SK-N-SH (cell line): ENCODE data around the gene WEE1. TPM values are rescaled to one million over a fixed set of nuclear protein-coding genes. Genes with fewer than 3 reads are reported as not detected.

Experiments
- CTCF ChIA-PET: fragments of 300-600, 350-600 bp; formaldehyde crosslinking; extraction: SDS; loops from one replicate; lab custom pipeline; 2021; lab: Yijun Ruan, JAX
- POLR2A ChIA-PET: fragments of 350-600 bp; sonication (Branson Sonifier 250); formaldehyde crosslinking; extraction: SDS; loops from one replicate; lab custom pipeline; 2020; ENCODE audit warnings: antibody characterized with exemption, inconsistent platforms; lab: Yijun Ruan, JAX
- DNase-seq: peaks from one replicate; pipeline ENCODE4 v3.0.0; 2012
- H2AFZ ChIP-seq: fragments of 200-600 bp; sonication (generic); 2 replicates; pipeline ENCODE4 v1.8.1; 2016; ENCODE audit warnings: antibody characterized with exemption, mild to moderate bottlenecking, low read depth
- H3F3A ChIP-seq: fragments of 200-600 bp; sonication (generic); replicated peaks from 2 replicates; pipeline ENCODE3; 2016; ENCODE audit warnings: antibody characterized with exemption, mild to moderate bottlenecking; ENCODE audit not compliant: insufficient read depth
- H3K27ac ChIP-seq, 2 experiments: fragments of 200-500 bp in 1 of 2; fragments of 200-600 bp in 1 of 2; sonication (Bioruptor generic) in 1 of 2; sonication (generic), shearing (Covaris generic) in 1 of 2; 2 replicates each; pipeline versions ENCODE4 v1.5.1 to v1.6.1; 2014 to 2016; ENCODE audit warnings: low read depth in 2 of 2, inconsistent platforms in 1 of 2, low read length in 1 of 2, mild to moderate bottlenecking in 1 of 2, mixed read lengths in 1 of 2
- H3K27me3 ChIP-seq: fragments of 200-600 bp; sonication (generic), shearing (Covaris generic); 2 replicates; pipeline ENCODE4 v1.6.1; 2016; ENCODE audit warnings: mixed run types; ENCODE audit not compliant: insufficient read depth
- H3K36me3 ChIP-seq, 2 experiments: fragments of 200-500 bp in 1 of 2; fragments of 200-600 bp in 1 of 2; sonication (Bioruptor generic) in 1 of 2; sonication (generic) in 1 of 2; replicated peaks in 1 of 2; 2 replicates each; pipeline versions ENCODE3 to v1.5.1; 2014 to 2016; ENCODE audit warnings: low read length in 1 of 2, mild to moderate bottlenecking in 1 of 2; ENCODE audit not compliant: insufficient read depth in 2 of 2, control insufficient read depth in 1 of 2
- H3K4me1 ChIP-seq, 2 experiments: fragments of 200-500 bp in 1 of 2; fragments of 200-600 bp in 1 of 2; sonication (Bioruptor generic) in 1 of 2; sonication (generic), shearing (Covaris generic) in 1 of 2; 2 replicates each; pipeline versions ENCODE4 v1.5.1 to v1.6.1; 2014 to 2016; ENCODE audit warnings: low read depth in 1 of 2, low read length in 1 of 2, mixed run types in 1 of 2; ENCODE audit not compliant: insufficient read depth in 2 of 2, control insufficient read depth in 1 of 2
- H3K4me2 ChIP-seq: fragments of 200-600 bp; sonication (generic), shearing (Covaris generic); 2 replicates; pipeline ENCODE4 v1.6.1; 2017; ENCODE audit warnings: mixed run types
- H3K4me3 ChIP-seq, 2 experiments: fragments of 200-500 bp in 1 of 2; fragments of 200-600 bp in 1 of 2; sonication (Bioruptor generic) in 1 of 2; sonication (generic), shearing (Covaris generic) in 1 of 2; 2 replicates each; pipeline versions ENCODE4 v1.5.1 to v1.8.1; 2014 to 2016; ENCODE audit warnings: low read depth in 2 of 2, inconsistent platforms in 1 of 2, low read length in 1 of 2, mild to moderate bottlenecking in 1 of 2, mixed read lengths in 1 of 2, moderate library complexity in 1 of 2
- H3K79me2 ChIP-seq: fragments of 200-600 bp; sonication (generic); 2 replicates; pipeline ENCODE4 v1.8.1; 2017; ENCODE audit warnings: mild to moderate bottlenecking; ENCODE audit not compliant: insufficient read depth
- H3K9ac ChIP-seq: fragments of 200-600 bp; sonication (generic); 2 replicates; pipeline ENCODE4 v1.6.1; 2017; ENCODE audit warnings: mixed run types
- H3K9me2 ChIP-seq: fragments of 200-600 bp; sonication (generic); 2 replicates; pipeline ENCODE4 v1.6.1; 2017; ENCODE audit warnings: mixed run types
- H3K9me3 ChIP-seq: fragments of 200-600 bp; sonication (generic); 2 replicates; pipeline ENCODE4 v1.6.1; 2017; ENCODE audit warnings: mixed run types, mild to moderate bottlenecking, moderate library complexity
- H4K20me1 ChIP-seq: fragments of 200-600 bp; sonication (generic); 2 replicates; pipeline ENCODE4 v1.6.1; 2017; ENCODE audit warnings: mild to moderate bottlenecking, mixed run types; ENCODE audit not compliant: insufficient read depth
- ELF1 ChIP-seq: IDR thresholded peaks from 2 replicates; pipeline ENCODE4 v1.4.0; 2012
- NRF1 ChIP-seq: IDR thresholded peaks from 2 replicates; pipeline ENCODE4 v1.6.1; 2012; ENCODE audit warnings: low read depth, mild to moderate bottlenecking, low read length
- POLR2AphosphoS5 ChIP-seq: IDR thresholded peaks from 2 replicates; pipeline ENCODE4 v1.6.1; 2012; ENCODE audit warnings: low read depth, low read length
- RXRA ChIP-seq: IDR thresholded peaks from 2 replicates; pipeline ENCODE4 v1.4.0; 2012; ENCODE audit warnings: low read depth, mild to moderate bottlenecking, borderline replicate concordance
- whole genome bisulfite sequencing: methylation state at CpG from one replicate; pipeline ENCODE4 v1.1.6; 2017; ENCODE audit warnings: low lambda C conversion rate; 5-methylcytosine and 5-hydroxymethylcytosine counted together
- polyA plus RNA-seq, 3 experiments: library from polyadenylated mRNA; depleted of rRNA; stranded (reverse); fragments of >200 nt; gene quantifications; 2 replicates each; pipeline ENCODE4 v1.2.3, GENCODE V29; 2012
- TF ChIP-seq, protein P1 (sequence below): fragments of 200-600 bp; sonication (generic); IDR thresholded peaks from 2 replicates; pipeline ENCODE4 v1.6.1; 2017; ENCODE audit warnings: antibody characterized with exemption, mild to moderate bottlenecking, moderate library complexity
- TF ChIP-seq, protein P2 (sequence below): fragments of 150-350 bp; IDR thresholded peaks from 2 replicates; pipeline ENCODE4 v1.6.1; 2017; ENCODE audit warnings: antibody characterized with exemption, low read length, low read depth, borderline replicate concordance

WEE1 gene
- polyA plus RNA-seq, 1 of the 3 experiments (the other 2 are of a cell fraction): 16.9 TPM

DNA sequence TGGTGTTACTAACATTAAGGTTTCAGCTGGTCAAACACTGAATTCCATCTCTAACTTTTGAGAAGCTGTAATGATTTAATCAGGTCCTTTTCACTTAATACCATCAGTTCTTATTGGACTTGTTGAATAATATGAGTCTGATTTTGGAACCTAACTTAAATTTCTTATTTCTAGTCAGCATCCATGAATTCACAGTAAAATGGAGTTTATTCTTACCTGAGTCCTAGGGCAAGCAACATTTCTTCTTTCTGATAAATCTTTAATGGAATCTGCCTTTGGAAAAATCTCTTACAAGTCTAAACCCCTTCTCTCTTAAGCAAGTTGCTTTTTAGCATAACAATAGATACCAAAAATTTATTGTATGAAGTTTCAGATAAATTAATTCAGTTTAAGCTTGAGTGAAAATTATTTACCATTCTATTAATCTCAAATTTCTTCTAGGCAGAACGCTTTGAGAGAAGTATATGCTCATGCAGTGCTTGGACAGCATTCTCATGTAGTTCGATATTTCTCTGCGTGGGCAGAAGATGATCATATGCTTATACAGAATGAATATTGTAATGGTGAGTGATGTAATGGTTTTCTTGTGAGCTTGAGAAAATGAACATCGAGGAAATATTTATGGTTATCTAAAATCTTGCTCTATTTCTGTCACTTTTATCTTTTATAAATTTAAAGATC, 3.4 kb downstream of the WEE1 start:
- POLR2A ChIA-PET: interaction anchor here (1.0 to 1.8 kb wide), 3 partner anchors 117 to 192 kb away, joined by 3 to 4 read pairs (median 3); no protein-coding TSS in a partner anchor
- Histone ChIP-seq H2AFZ (no peak overlapping the region), H3K27me3 (no peaks in the 10 kb centered on the region), H3K9me3 (no peaks in the 10 kb centered on the region), H3K36me3 (peaks cover 48 to 53% of the 10 kb centered on the region in 2 experiments), H4K20me1 (peaks cover 5% of the 10 kb centered on the region; the same call in 1 of the 2 replicates), H3K4me2 (peak overlapping the region; percentile 90), H3K4me1 (peaks cover 9 to 11% of the 10 kb centered on the region in 2 experiments; a peak in 3 of 4 replicates), H3K9me2 (no peaks in the 10 kb centered on the region)
- no peak for DNase-seq
- CTCF ChIA-PET: interaction anchor here (0.8 to 3.2 kb wide), 10 partner anchors 14 to 181 kb away, joined by 3 to 11 read pairs (median 4); no protein-coding TSS in a partner anchor
- 26% methylated on average over 4 of the region's 4 CpGs for WGBS
- TF ChIP-seq NRF1 (no peak), POLR2AphosphoS5 (no peak)
- TF ChIP-seq, all 33 proteins: peak for 0
- Histone ChIP-seq H3K4me3 (peak overlapping the region; percentile 70 to 89), H3K9ac (peak overlapping the region; percentile 98), H3K27ac (peak overlapping the region; percentile 92 to 99), H3K79me2 (peaks cover 86% of the 10 kb centered on the region), H3F3A (peaks cover 21% of the 10 kb centered on the region)

DNA sequence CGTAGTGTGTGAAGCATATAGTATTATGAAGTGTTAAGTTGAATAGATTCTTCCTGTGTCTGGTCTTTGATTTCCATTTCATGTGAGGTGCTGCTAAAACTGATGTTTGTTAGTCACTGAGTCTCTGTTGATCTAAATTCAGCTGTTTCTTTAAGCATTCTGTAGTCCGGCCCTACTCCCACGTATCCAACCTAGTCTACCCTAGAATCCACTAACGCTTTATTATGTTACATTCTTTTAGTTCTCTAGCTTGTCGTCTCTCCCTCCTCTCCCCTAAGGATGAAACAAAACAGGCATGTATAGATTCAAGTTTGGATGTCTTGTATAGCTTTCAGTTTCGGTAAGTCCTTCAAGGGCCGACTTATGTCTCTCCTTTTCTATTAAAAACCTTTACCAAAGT, 4.1 kb downstream of the WEE1 start:
- WGBS: 25% methylated on average over 7 of the region's 7 CpGs
- Histone ChIP-seq H3K79me2 (peaks cover 88% of the 10 kb centered on the region), H3K4me3 (peak overlapping the region; percentile 70 to 89; a peak in 3 of 4 replicates), H4K20me1 (peaks cover 5% of the 10 kb centered on the region; the same call in 1 of the 2 replicates)
- TF ChIP-seq, protein P1, sequence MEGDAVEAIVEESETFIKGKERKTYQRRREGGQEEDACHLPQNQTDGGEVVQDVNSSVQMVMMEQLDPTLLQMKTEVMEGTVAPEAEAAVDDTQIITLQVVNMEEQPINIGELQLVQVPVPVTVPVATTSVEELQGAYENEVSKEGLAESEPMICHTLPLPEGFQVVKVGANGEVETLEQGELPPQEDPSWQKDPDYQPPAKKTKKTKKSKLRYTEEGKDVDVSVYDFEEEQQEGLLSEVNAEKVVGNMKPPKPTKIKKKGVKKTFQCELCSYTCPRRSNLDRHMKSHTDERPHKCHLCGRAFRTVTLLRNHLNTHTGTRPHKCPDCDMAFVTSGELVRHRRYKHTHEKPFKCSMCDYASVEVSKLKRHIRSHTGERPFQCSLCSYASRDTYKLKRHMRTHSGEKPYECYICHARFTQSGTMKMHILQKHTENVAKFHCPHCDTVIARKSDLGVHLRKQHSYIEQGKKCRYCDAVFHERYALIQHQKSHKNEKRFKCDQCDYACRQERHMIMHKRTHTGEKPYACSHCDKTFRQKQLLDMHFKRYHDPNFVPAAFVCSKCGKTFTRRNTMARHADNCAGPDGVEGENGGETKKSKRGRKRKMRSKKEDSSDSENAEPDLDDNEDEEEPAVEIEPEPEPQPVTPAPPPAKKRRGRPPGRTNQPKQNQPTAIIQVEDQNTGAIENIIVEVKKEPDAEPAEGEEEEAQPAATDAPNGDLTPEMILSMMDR: no peak
- no peak for TF ChIP-seq ELF1
- TF ChIP-seq, protein P2, sequence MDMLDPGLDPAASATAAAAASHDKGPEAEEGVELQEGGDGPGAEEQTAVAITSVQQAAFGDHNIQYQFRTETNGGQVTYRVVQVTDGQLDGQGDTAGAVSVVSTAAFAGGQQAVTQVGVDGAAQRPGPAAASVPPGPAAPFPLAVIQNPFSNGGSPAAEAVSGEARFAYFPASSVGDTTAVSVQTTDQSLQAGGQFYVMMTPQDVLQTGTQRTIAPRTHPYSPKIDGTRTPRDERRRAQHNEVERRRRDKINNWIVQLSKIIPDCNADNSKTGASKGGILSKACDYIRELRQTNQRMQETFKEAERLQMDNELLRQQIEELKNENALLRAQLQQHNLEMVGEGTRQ: no peak
- no peak for TF ChIP-seq RXRA
- TF ChIP-seq, all 33 proteins: peak for 0
- Histone ChIP-seq H3K9me3 (no peaks in the 10 kb centered on the region), H3K4me2 (peak overlapping the region; percentile 90), H3K9me2 (no peaks in the 10 kb centered on the region), H2AFZ (no peak overlapping the region), H3K27ac (peak overlapping the region; percentile 65 to 99), H3K9ac (peak overlapping the region; percentile 98), H3F3A (peaks cover 24% of the 10 kb centered on the region), H3K36me3 (peaks cover 55 to 60% of the 10 kb centered on the region in 2 experiments), H3K4me1 (peaks cover 7 to 9% of the 10 kb centered on the region in 2 experiments; a peak in 3 of 4 replicates), H3K27me3 (no peaks in the 10 kb centered on the region)
- no peak for DNase-seq
- POLR2A ChIA-PET: interaction anchor here (1.0 kb wide), 1 partner anchor 171 kb away, joined by 3 read pairs; no protein-coding TSS in a partner anchor
- CTCF ChIA-PET: interaction anchor here (0.8 to 3.2 kb wide), 9 partner anchors 13 to 181 kb away, joined by 3 to 11 read pairs (median 4); no protein-coding TSS in a partner anchor
